ENCODE data around the gene NRG2. TPM values are rescaled to one million over a fixed set of nuclear protein-coding genes. Genes with fewer than 3 reads are reported as not detected.

Gene NRG2
- total RNA-seq, 4 donors from 2014 or later = 0.66 to 4.9 (median 2.5) TPM

GRCh38 chr5:139855946-139856540 lies 187.1 kb downstream of the NRG2 start:
- H3K4me1 ChIP-seq = peaks cover 0 to 3% (median 0%) of the 10 kb centered on the region in 3 donors
- no peaks in the 10 kb centered on the region for H3K9me3 ChIP-seq
- no peak for DNase-seq
- H3K27ac ChIP-seq = no peak overlapping the region
- no peak for TF ChIP-seq CTCF (IDR thresholded peaks at IDR 0.05)
- TF ChIP-seq POLR2A (IDR thresholded peaks at IDR 0.05) = no peak
- no CpG with 5 or more reads among the region's 6 CpGs for WGBS, 2 donors
- H3K4me3 ChIP-seq = no peak overlapping the region
- no peaks in the 10 kb centered on the region for H3K36me3 ChIP-seq
- H3K27me3 ChIP-seq = no peaks in the 10 kb centered on the region
- intact Hi-C loops (cut with DNase I) = no loop called here

GRCh38 chr5:139855451-139855850 lies 187.6 kb downstream of the NRG2 start:
- no peaks in the 10 kb centered on the region for H3K36me3 ChIP-seq
- H3K9me3 ChIP-seq = no peaks in the 10 kb centered on the region
- TF ChIP-seq POLR2A (IDR thresholded peaks at IDR 0.05) = no peak
- TF ChIP-seq CTCF (IDR thresholded peaks at IDR 0.05) = no peak
- peaks cover 0 to 5% (median 0%) of the 10 kb centered on the region in 3 donors for H3K4me1 ChIP-seq
- no peak overlapping the region for H3K4me3 ChIP-seq
- intact Hi-C loops (cut with DNase I) = no loop called here
- DNase-seq = no peak
- H3K27ac ChIP-seq = no peak overlapping the region
- 89% methylated on average over 6 of the region's 8 CpGs; no CpG with 5 or more reads in 1 of the 2 donors for WGBS, 2 donors
- H3K27me3 ChIP-seq = no peaks in the 10 kb centered on the region

- TF ChIP-seq CTCF (IDR thresholded peaks at IDR 0.05) = no peak
- TF ChIP-seq POLR2A (IDR thresholded peaks at IDR 0.05) = no peak
- H3K9me3 ChIP-seq = no peaks in the 10 kb centered on the region
- H3K27me3 ChIP-seq = no peaks in the 10 kb centered on the region
- no peaks in the 10 kb centered on the region for H3K36me3 ChIP-seq
- peaks cover 0 to 9% (median 0%) of the 10 kb centered on the region in 3 donors for H3K4me1 ChIP-seq
- H3K27ac ChIP-seq = no peak overlapping the region
- no peak for DNase-seq
- H3K4me3 ChIP-seq = no peak overlapping the region
- intact Hi-C loops (cut with DNase I) = no loop called here
- WGBS, 2 donors = 83 to 95% methylated on average over 4 to 5 of the region's 5 CpGs
These were observed 188.1 kb downstream of the NRG2 start for GRCh38 chr5:139854953-139855352.

GRCh38 chr5:139854029-139854605 lies 189.0 kb downstream of the NRG2 start:
- no peaks in the 10 kb centered on the region for H3K9me3 ChIP-seq
- no peaks in the 10 kb centered on the region for H3K36me3 ChIP-seq
- peaks cover 0 to 17% (median 0%) of the 10 kb centered on the region in 3 donors for H3K4me1 ChIP-seq
- intact Hi-C loops (cut with DNase I) = no loop called here
- no peak overlapping the region for H3K27ac ChIP-seq
- no peak for DNase-seq
- no peak for TF ChIP-seq POLR2A (IDR thresholded peaks at IDR 0.05)
- no peak for TF ChIP-seq CTCF (IDR thresholded peaks at IDR 0.05)
- no peaks in the 10 kb centered on the region for H3K27me3 ChIP-seq
- H3K4me3 ChIP-seq = no peak overlapping the region
- 87 to 93% methylated on average over 6 of the region's 7 CpGs for WGBS, 2 donors

GRCh38 chr5:139852696-139853095 lies 190.4 kb downstream of the NRG2 start:
- no peak overlapping the region for H3K4me3 ChIP-seq
- WGBS, 2 donors = 73 to 90% methylated on average over 2 of the region's 8 CpGs
- H3K27ac ChIP-seq = no peak overlapping the region
- no peaks in the 10 kb centered on the region for H3K36me3 ChIP-seq
- no peaks in the 10 kb centered on the region for H3K27me3 ChIP-seq
- TF ChIP-seq CTCF (IDR thresholded peaks at IDR 0.05) (no peak), POLR2A (IDR thresholded peaks at IDR 0.05) (no peak)
- intact Hi-C loops (cut with DNase I) = no loop called here
- no peak for DNase-seq
- no peaks in the 10 kb centered on the region for H3K9me3 ChIP-seq
- H3K4me1 ChIP-seq = peaks cover 0 to 20% (median 0%) of the 10 kb centered on the region in 3 donors

Measured in esophagus squamous epithelium (tissue), 5 donors.